Measurements from ENCODE around the gene SAMHD1.

DNA sequence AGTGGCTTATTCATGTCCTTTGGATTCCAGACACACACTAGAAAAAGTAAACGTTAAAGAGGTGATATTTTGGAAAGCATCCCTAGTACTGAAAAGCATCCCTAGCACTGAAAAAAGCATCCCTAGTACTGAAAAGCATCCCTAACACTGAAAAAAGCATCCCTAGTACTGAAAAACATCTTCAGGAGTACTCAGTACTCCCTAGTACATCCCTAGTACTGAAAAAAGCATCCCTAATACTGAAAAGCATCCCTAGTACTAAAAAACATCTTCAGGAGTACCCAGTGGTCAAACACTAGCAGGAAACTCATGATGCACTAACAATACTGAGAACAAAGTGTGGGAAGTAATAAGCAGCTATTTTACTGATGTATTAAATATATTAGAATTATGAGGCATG, 45.6 kb upstream of the SAMHD1 start:
- TF ChIP-seq CTCF (IDR thresholded peaks at IDR 0.05) = no peak
- no peak for TF ChIP-seq JUNB (IDR thresholded peaks at IDR 0.05)
- no peak for TF ChIP-seq ESRRA (IDR thresholded peaks at IDR 0.05; ENCODE audit: borderline replicate concordance, low read length)
- TF ChIP-seq ATOH8 (CRISPR knock-in tag; IDR thresholded peaks at IDR 0.05; ENCODE audit: low read depth) = no peak
- TF ChIP-seq HOXA7 (CRISPR knock-in tag; IDR thresholded peaks at IDR 0.05) = no peak
- TF ChIP-seq ZNF302 (CRISPR knock-in tag; IDR thresholded peaks at IDR 0.05) = no peak
- TF ChIP-seq CHD4 (IDR thresholded peaks at IDR 0.05; ENCODE audit: borderline replicate concordance) = no peak

All from A549 (cell line).